HG02623 (cell line): Measurements from ENCODE around the gene CRB3.

ENCODE experiments used
- ATAC-seq: cut with Tn5 transposase; IDR thresholded peaks from one replicate; pipeline ENCODE4 v1.9.1; 2021; ENCODE audit warnings: moderate library complexity; ENCODE audit not compliant: unreplicated experiment

CRB3 gene

GRCh38 chr19:6465663-6466062 is 1.6 kb downstream of the CRB3 start:
- ATAC-seq = no peak

GRCh38 chr19:6466526-6467248 is 2.6 kb downstream of the CRB3 start:
- no peak for ATAC-seq

DNA sequence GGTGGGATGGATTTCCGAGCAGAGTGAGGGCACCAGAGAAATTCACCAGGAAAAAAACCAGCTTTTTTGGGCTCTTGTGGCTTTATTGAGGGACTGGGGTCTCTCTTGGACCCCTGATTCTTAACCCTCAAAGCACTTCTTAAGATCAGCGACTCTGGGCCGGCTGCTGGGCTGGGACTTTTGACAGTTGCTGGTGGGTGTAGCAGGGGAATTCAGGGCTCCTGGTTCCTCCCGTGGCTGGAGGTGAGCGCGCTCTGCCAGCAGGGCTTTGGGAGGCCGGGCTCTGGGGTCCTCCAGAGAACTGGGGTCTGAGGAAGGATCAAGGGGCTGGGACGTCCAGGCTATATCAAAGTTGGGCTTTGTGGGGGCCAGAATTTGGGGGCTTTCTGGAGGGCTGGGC is 3.3 kb downstream of the CRB3 start:
- no peak for ATAC-seq

DNA sequence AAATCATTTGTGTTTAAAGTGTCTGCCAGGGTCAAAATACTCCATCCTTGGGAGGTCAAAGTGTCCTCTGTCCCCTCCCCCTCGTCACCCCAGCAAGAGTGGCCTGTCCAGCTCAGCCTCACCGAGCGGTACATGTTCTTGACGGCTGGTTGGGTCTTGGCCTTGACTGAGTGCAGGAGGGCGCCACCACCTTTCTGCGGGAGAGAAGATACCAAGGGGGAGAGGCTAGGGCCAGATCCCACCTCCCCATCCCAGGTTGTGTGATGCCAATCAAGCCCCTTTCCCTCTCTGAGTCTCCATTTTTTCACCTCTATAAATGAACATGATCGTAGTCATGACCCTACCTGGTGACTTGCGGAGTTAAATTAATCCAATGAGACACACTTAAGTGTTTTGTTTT is 6.1 kb downstream of the CRB3 start:
- no peak for ATAC-seq

- no peak for ATAC-seq
Measured at GRCh38 chr19:6471076-6471475, 7.0 kb downstream of the CRB3 start.

DNA sequence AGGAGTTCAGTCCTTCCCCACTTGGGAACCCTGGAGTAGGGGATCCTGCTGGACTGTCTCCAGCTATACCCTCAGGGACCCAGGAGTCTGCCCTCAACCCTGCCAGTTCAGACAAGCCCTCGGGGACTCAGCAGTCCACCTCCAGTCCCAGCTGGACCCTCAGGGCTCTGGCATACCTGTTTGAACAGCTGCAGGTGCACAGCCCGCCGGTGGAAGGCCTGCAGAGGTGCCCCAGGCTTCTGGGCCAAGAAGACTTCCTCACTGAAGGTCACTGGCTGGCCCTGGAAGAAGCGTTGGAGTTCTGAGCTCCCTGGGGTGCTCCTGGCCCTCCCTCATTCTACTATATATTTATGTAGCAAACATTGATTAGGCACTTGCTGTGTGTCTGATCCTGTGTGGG is 8.6 kb downstream of the CRB3 start:
- no peak for ATAC-seq

DNA sequence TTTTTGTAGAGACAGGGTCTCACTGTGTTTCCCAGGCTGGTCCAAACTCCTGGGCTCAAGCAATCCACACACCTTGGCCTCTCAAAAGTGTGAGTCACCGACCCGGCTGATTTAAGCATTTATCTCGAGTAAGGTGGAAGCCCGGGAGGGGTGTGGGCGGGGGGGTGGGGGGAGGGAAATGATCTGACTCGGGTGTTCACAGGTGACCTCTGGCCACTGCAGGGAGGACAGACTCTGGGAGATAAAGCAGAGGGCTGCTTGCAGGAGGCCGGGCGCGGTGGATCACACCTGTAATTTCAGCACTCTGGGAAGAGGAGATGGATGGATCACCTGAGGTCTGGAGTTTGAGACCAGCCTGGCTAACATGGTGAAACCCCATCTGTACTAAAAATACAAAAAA is 9.6 kb downstream of the CRB3 start:
- no peak for ATAC-seq

DNA sequence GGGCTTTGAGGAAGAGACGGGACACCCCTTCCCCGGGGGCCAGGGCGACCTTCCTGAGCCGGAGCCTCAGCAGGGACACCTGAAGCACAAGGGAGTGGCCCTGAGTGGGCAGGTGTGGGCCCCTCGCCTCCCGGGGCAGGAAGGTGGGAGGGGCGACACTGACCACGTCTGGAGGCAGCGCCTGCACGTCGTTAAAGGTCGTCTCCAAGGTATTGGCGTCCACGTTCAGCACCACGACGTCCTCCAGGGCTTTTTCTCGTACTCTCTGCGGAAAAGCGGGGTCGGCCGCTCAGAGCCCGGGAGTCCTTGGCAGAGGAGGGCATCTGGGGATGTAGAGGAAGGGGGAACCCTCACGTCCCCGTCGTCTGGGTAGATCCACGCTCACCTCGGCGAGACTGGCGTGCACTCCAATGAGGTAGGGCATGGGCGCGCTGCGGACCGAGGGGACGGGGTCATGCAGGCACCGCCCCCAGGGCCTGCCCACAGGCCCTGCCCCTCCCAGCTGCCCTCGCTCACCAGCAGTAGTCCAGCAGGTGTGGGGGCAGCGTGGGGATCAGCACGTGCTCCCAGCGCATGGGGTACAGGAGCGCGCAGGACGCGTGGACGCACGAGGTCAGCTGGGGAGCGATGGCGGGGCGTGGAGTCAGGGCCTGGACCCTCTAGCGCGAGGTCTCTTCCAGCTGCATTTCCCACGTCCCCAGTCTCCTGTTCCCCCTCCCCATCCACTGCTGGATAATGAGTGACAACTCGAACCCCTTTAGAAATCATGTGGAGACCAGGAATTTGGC is 11.4 kb downstream of the CRB3 start:
- no peak for ATAC-seq

DNA sequence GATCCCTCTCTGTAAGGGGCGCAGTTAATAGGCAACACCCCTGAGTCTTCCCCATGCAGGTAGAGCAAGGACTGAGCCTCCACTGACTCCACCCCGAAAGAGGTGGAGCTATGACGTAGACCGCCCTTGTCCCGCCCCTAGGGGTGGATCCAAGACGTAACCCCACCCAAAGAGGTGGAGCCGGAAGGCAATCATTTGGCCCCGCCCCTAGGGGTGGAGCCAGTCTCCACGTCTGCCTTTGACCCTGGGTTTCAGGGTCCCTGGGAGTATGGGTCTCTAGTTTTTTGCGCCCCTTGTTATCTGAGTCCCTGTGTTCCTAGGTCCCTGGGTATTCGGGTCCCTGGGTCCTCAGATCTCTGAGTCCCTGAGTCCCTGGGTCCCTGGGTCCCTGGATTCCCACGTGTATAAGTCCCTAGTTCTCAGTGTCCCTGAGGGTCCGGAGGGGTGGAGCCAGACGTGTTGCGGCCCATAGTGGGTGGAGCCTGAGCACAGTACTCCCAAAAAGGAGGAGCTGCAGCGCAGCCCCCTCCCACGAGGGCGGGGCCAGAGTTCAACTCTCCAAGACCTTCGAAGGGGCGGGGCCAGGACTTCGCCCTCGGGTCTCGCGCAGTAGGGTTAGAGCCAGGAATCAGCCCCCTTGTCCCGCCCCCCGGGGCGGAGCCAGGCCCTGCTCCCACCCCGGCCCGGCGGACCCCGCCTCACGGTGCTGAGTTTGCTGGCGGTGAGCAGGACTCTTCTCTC is 12.3 kb downstream of the CRB3 start:
- no peak for ATAC-seq

GRCh38 chr19:6476896-6477431 is 12.9 kb downstream of the CRB3 start:
- ATAC-seq = no peak

DNA sequence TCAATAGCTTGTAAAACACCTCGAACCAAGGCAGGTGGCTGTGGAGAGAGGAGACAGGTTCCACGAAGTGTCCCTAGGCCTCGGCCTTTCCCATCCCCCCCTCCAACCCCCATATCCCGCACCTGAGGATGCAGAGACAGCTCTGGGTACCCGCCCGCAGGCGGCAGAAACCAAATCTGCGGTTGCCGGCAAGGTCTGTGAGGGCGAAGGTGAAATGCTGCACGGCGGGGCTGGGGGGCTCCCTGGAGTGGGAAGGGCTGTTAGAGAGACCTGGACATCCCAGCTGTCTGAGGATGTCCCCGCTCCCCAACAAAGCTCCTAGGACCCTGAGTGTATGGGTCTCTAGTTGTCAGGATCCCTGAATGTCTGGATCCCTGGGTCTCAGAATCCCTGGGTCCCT is 14.7 kb downstream of the CRB3 start:
- ATAC-seq = no peak

GRCh38 chr19:6479836-6480398 is 15.8 kb downstream of the CRB3 start:
- ATAC-seq = no peak

DNA sequence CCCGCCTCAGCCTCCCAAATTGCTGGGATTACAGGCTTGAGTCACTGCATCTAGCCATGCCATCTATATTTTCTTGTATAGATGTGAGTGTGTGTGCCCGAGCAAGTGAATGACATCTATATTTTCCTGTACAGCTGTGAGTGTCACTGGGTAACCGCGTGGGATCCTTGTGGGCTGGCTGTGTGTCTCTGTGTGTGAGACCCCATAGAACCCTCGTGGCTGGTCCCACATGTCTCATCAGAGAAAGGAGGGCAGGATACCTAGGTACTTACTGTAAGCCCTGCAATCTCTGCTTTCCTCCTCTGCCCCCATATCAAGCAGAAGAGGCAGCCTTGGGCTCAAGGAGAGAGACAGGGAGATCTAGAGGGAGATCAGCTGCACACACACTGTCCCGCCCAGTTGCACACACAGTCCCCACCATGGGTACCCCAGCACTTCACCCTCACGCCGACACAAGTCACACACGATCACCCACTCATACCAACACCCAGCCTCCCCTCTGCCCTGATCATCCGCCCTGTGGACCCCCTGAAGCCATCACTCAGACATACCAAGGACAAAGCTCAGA is 16.9 kb downstream of the CRB3 start:
- ATAC-seq = no peak

- peak; percentile 55 for ATAC-seq
Measured at GRCh38 chr19:6481541-6482342, 17.7 kb downstream of the CRB3 start, which contains the start of gene DENND1C. TSS of gene DENND1C (minus strand) at chr19:6481787. CDS start at chr19:6481695, 92 bp downstream.

GRCh38 chr19:6482343-6482686 is 18.2 kb downstream of the CRB3 start:
- ATAC-seq = no peak

DNA sequence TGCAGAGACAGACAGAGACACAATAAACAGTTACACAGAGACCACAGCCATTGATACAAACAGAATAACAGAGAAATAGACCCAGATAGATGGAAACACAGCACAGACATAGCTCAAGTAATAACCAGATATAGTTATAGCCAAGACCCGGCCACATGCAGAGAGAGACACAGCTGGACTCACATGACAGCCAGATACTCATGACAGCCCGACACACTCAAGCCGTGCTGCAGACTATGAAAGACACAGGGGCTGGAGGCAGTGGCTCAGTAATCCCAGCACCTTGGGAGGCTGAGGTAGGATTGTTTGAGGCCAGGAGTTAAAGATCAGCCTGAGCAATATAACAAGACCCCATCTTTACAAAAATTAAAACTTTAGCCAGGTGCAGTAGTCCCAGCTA is 19.2 kb downstream of the CRB3 start:
- ATAC-seq = no peak

- no peak for ATAC-seq
Measured at GRCh38 chr19:6484230-6484629, 20.2 kb downstream of the CRB3 start.

GRCh38 chr19:6484831-6485230 is 20.8 kb downstream of the CRB3 start:
- ATAC-seq = no peak

- ATAC-seq = no peak
Measured at GRCh38 chr19:6489278-6490061, 25.4 kb downstream of the CRB3 start.
